Measurements from ENCODE around the gene BSND.

The BSND gene

GRCh38 chr1:55049271-55049913, 50.7 kb downstream of the BSND start:
- no peak for DNase-seq

- DNase-seq, result peak; percentile 64 to 83
Observed at GRCh38 chr1:55049914-55050278, 51.2 kb downstream of the BSND start.

GRCh38 chr1:55050283-55050682, 51.5 kb downstream of the BSND start:
- peak in 1 of 2 experiments; percentile 77 for DNase-seq

GRCh38 chr1:55051169-55051568, 52.4 kb downstream of the BSND start:
- DNase-seq, result no peak

- DNase-seq, result no peak
Observed at GRCh38 chr1:55051621-55052020, 52.9 kb downstream of the BSND start.

- no peak for DNase-seq
Observed at GRCh38 chr1:55052221-55053142, 53.7 kb downstream of the BSND start.

GRCh38 chr1:55053265-55053954, 54.7 kb downstream of the BSND start:
- no peak for DNase-seq

GRCh38 chr1:55054396-55054795, 55.7 kb downstream of the BSND start:
- no peak for DNase-seq

GRCh38 chr1:55055084-55055882, 56.5 kb downstream of the BSND start:
- DNase-seq, result no peak

- no peak for DNase-seq
Observed at GRCh38 chr1:55055951-55056631, 57.4 kb downstream of the BSND start.

- no peak for DNase-seq
Observed at GRCh38 chr1:55056632-55056992, 57.9 kb downstream of the BSND start.

GRCh38 chr1:55057270-55057955, 58.7 kb downstream of the BSND start:
- no peak for DNase-seq

- DNase-seq, result no peak
Observed at GRCh38 chr1:55057956-55058298, 59.2 kb downstream of the BSND start.

GRCh38 chr1:55059302-55060132, 60.8 kb downstream of the BSND start:
- DNase-seq, result no peak

- DNase-seq, result peak in 1 of 2 experiments; percentile 9
Observed at GRCh38 chr1:55060133-55060999, 61.6 kb downstream of the BSND start.

- DNase-seq, result no peak
Observed at GRCh38 chr1:55061000-55061705, 62.4 kb downstream of the BSND start.
